ENCODE data around the gene MR1. TPM values are rescaled to one million over a fixed set of nuclear protein-coding genes. Genes with fewer than 3 reads are reported as not detected.
"Not testable (repeated sequence)": the region's sequence is repeated elsewhere in the genome, so short reads cannot be mapped to it uniquely, and the experiment has no call there.

The MR1 gene
- total RNA-seq, 4 donors from 2014 or later: 4.0 to 9.7 (median 6.0) TPM

- H3K36me3 ChIP-seq: peaks cover 0 to 7% (median 0%) of the 10 kb centered on the region in 3 donors
- H3K27me3 ChIP-seq: no peaks in the 10 kb centered on the region
- H3K4me1 ChIP-seq: peaks cover 0 to 34% (median 2%) of the 10 kb centered on the region in 4 donors
- DNase-seq: peak in 2 of 3 donors; percentile 54 to 63
- no peak overlapping the region for H3K4me3 ChIP-seq
- no peak for TF ChIP-seq POLR2A (IDR thresholded peaks at IDR 0.05)
- TF ChIP-seq CTCF (IDR thresholded peaks at IDR 0.05): no peak
- no peaks in the 10 kb centered on the region for H3K9me3 ChIP-seq
- H3K27ac ChIP-seq: peak overlapping the region in 1 of 4 donors; percentile 44
Measured at GRCh38 chr1:181043025-181043888, 9.5 kb downstream of the MR1 start.

GRCh38 chr1:181044449-181044966 lies 10.7 kb downstream of the MR1 start:
- DNase-seq: peak in 2 of 3 donors; percentile 63 to 79

GRCh38 chr1:181045946-181046345 lies 12.2 kb downstream of the MR1 start:
- not testable (repeated sequence) for H3K27ac ChIP-seq, H3K4me3 ChIP-seq, H3K36me3 ChIP-seq, H3K27me3 ChIP-seq, DNase-seq, H3K9me3 ChIP-seq
- H3K4me1 ChIP-seq: peaks cover 0 to 26% (median 2%) of the 10 kb centered on the region in 4 donors

More at GRCh38 chr1:181044449-181044966, 10.7 kb downstream of the MR1 start:
- TF ChIP-seq CTCF (IDR thresholded peaks at IDR 0.05): no peak
- TF ChIP-seq POLR2A (IDR thresholded peaks at IDR 0.05): no peak
- peak overlapping the region in 1 of 4 donors; percentile 59 for H3K27ac ChIP-seq
- H3K9me3 ChIP-seq: no peaks in the 10 kb centered on the region
- no peaks in the 10 kb centered on the region for H3K27me3 ChIP-seq
- peaks cover 0 to 34% (median 2%) of the 10 kb centered on the region in 4 donors for H3K4me1 ChIP-seq
- no peaks in the 10 kb centered on the region for H3K36me3 ChIP-seq
- no peak overlapping the region for H3K4me3 ChIP-seq

- TF ChIP-seq CTCF (IDR thresholded peaks at IDR 0.05) (no peak), POLR2A (IDR thresholded peaks at IDR 0.05) (no peak)
- no peaks in the 10 kb centered on the region for H3K9me3 ChIP-seq
- peaks cover 0 to under 1% (median 0%) of the 10 kb centered on the region in 4 donors for H3K4me1 ChIP-seq
- H3K4me3 ChIP-seq: no peak overlapping the region
- DNase-seq: no peak
- H3K27ac ChIP-seq: no peak overlapping the region
- H3K36me3 ChIP-seq: no peaks in the 10 kb centered on the region
- no peaks in the 10 kb centered on the region for H3K27me3 ChIP-seq
Measured at GRCh38 chr1:181049378-181049777, 15.6 kb downstream of the MR1 start.

GRCh38 chr1:181050922-181051321 lies 17.1 kb downstream of the MR1 start:
- H3K27me3 ChIP-seq: no peaks in the 10 kb centered on the region
- H3K36me3 ChIP-seq: peaks cover 0 to 9% (median 0%) of the 10 kb centered on the region in 3 donors
- TF ChIP-seq POLR2A (IDR thresholded peaks at IDR 0.05) (no peak), CTCF (IDR thresholded peaks at IDR 0.05) (no peak)
- H3K27ac ChIP-seq: no peak overlapping the region
- no peaks in the 10 kb centered on the region for H3K9me3 ChIP-seq
- DNase-seq: no peak
- no peak overlapping the region for H3K4me3 ChIP-seq
- no peaks in the 10 kb centered on the region for H3K4me1 ChIP-seq

- no peaks in the 10 kb centered on the region for H3K27me3 ChIP-seq
- no peak for TF ChIP-seq POLR2A (IDR thresholded peaks at IDR 0.05)
- TF ChIP-seq CTCF (IDR thresholded peaks at IDR 0.05): no peak
- no peaks in the 10 kb centered on the region for H3K9me3 ChIP-seq
- H3K27ac ChIP-seq: no peak overlapping the region
- H3K4me1 ChIP-seq: no peaks in the 10 kb centered on the region
- no peak overlapping the region for H3K4me3 ChIP-seq
- peaks cover 0 to 10% (median 0%) of the 10 kb centered on the region in 3 donors for H3K36me3 ChIP-seq
- DNase-seq: no peak
Measured at GRCh38 chr1:181056560-181056959, 22.8 kb downstream of the MR1 start.

Measured in Peyer's patch (tissue), 4 donors.